GM18519 (cell line): ENCODE measurements around the gene YAF2.

Experiments
- ATAC-seq: cut with Tn5 transposase; IDR thresholded peaks from one replicate; pipeline ENCODE4 v1.9.1; 2021; ENCODE audit warnings: mild to moderate bottlenecking, moderate library complexity; ENCODE audit not compliant: unreplicated experiment, low FRiP score

YAF2 gene

DNA sequence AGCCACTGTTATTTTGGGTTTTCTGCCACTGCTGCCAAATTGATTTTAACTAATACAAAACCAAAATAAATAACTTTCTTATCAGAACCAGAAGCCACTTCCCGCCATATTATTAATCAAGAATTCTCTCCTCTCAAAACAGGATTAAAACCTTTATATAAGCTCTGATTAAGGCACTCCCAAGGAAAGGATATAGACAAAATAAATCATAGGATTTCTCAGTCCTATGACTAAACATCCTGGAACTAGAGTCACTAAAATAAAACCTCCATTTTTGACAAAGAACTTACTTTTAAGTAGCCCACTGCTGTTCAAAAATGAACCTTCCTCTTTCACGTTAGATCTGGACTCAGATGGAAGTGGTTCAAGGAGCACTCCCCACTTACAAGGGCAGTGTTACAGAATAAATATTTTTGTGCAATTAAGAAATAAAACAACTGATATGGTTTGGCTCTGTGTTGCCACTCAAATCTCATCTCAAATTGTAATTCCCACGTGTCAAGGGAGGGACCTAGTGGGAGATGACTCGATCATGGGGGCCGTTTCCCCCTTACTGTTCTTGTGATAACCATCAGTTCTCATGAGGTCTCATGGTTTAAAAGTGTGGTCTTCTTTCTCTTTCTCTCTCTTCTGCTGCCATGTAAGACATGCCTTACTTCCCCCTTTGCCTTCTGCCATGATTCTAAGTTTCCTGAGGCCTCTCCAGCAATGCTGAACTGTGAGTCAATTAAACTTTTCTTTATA is 119.7 kb downstream of the YAF2 start:
- no peak for ATAC-seq

DNA sequence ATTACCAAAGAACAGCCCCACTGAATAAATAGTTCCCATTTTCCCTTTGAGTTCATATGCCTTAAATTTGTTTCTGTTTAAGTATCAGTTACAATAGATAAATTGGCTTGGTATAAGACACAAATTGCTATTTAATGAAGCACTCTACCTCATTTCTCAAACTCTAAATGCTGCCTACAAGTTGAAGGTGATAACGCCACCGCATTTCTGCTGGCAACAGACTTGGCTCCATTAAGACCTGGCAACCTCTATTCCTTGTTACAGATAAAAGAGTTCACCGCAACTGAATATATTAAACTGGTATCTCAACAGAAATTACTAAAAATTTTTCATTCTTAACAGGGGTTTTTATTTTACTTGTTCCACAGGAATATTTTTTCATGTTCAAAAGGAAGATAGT is 129.0 kb downstream of the YAF2 start:
- no peak for ATAC-seq
